GM21717 (cell line): ENCODE results near the gene FHL1.
"Not testable (repeated sequence)": the region's sequence is repeated elsewhere in the genome, so short reads cannot be mapped to it uniquely, and the experiment has no call there.

Experiments used
- ATAC-seq: cut with Tn5 transposase; IDR thresholded peaks from one replicate; pipeline ENCODE4 v1.9.1; 2021; ENCODE audit warnings: mild to moderate bottlenecking, moderate library complexity; ENCODE audit not compliant: unreplicated experiment

FHL1 gene

DNA sequence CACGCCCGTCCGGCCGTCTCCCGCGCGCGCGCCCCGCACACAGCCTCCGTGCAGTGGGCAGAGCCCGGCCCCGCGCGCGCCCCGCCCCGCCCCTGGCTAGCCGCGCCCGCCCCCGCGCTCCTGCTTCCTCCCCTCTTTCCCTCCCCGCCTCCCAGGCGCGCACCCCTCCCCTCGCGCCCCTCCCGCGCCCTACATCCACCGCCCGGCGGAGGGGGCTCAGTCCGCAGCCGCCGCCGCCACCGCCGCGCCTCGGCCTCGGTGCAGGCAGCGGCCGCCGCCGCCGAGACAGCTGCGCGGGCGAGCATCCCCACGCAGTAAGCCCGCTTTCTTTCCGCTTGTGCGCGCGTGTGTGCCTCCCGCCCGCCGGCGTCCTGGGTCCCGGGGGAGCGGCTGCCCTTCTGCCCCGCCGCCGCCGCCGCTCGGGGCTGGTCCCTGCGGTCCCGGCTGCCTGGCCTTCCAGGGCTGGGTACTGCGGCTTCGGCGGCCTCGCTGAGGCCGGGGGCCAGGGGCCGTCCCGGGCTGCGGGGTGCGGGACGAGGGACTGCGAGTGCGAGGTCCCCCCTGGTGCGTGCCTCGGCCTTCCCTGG is at the start of gene FHL1:
Gene FHL1 (plus strand): TSS at position 219 of the 587 bp plus-strand sequence.
- no peak for ATAC-seq

DNA sequence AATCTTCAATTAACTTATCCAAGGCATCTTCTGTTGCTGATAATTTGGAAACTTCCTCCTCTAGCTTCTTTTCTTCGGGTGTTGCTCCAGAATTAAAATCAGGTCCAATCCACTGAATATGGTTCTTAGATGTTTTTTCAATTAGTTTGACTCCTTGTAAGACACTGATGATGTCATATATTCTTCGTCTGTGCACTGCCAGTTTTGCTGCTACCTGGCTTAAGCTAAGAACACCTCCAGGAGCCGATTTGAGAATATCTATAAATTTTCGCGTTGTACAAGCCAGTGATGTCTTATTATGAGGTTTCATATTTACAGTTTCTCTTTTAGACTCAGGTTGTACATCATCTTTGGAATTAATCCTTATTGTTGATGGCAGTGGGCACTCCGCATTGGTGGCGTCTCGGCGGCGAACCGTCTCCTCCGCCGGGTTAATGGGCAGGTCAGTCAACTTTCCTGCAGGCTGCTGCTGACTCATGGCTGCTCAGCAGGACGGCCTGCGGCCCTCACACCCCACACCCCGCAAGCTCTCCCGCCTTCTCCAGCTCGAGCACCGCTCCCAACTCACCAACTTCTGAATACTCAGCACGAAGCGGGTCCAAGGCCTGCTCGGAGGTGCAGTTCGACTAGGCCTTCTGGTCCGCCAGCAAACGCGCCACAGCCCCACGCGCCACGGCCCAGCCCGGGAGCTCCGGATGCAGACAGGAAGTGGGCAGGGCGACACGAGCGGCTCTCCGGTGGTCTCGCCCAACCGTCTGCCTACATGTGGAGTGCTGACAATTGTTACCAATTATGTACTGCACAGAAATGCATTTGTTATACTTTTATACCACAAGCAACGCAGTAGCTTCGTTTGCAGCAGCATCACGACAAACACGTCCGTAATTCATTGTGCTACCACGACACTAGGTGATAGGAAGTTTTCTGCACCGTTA is 49.2 kb upstream of the FHL1 start:
- no peak for ATAC-seq

DNA sequence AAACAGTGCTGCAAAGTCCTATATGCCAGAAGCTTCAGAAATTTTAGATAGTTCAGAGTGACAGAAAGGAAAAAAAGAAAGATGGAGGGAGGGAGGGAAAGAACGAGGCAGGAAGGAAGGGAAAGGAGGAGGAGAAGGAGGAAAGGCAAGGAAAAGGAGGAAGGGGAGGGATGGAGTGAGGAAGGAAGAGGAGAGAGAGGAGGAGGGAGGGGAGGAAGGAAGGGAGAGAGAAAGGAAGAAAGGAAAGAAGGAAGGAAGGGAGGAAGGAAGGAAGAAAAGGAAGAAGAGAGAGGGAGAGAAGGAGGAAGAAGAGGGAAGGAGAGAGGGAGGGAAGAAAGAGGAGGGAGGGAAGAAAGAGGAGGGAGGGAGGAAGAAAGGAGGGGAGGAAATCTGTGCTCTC is 42.4 kb upstream of the FHL1 start:
- no peak for ATAC-seq

DNA sequence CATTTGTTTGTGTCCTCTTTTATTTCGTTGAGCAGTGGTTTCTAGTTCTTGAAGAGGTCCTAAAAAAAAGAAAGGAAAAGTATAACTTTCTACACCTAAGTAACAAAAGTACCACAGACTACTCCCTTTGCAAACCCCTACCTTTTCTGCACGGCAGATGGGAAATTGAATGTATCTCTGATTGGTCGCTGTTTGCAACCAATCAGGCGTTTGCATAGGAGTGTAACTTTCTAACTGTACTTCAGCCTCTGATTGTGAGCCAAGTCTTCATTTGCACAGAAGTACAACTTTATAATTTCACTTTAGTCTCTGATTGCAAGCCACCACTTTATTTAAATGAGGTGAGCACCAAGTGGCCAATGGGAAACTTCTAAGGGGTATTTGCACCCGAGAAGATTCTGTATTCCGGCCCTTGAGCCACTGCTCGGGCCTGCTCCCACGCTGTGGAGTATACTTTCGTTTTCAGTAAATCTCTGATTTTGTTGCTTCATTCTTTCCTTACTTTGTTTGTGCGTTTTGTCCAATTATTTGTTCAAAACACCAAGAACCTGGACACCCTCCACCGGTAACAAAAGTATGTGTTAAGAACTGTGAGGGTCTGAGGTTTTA is 40.3 kb upstream of the FHL1 start:
- ATAC-seq = no peak

DNA sequence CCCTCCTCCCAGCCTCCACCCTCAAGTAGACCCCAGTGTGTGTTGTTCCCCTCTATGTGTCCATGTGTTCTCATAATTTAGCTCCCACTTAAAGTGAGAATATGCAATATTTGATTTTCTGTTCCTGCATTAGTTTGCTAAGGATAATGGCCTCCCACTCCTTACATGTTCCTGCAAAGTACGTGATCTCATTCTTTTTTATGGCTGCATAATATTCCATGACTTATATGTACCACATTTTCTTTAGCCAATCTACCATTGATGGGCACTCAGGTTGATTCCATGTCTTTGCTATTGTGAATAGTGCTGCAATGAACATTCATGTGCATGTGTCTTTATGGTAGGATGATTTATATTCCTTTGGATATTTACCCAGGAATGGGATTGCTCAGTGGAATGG is 38.4 kb upstream of the FHL1 start:
- ATAC-seq = not testable (repeated sequence)

DNA sequence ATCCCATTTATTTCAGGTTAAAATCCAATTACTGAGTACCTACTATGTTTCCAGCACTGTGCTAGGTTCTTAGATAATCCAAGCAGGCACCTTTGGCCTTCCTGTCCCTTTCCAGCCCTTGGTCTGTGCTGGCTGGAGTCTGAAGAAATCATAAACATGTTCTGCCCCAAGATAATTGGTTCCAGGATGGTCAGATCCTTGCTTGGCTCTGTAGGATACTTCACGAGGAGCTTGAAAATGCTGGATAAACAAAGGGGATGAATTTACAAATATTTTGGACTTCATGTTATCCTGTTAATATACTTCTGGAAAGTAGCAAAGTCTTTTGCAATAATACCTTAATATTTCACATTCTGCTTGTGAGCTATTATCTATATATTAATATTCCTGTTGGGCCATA is 35.0 kb upstream of the FHL1 start:
- ATAC-seq = no peak

DNA sequence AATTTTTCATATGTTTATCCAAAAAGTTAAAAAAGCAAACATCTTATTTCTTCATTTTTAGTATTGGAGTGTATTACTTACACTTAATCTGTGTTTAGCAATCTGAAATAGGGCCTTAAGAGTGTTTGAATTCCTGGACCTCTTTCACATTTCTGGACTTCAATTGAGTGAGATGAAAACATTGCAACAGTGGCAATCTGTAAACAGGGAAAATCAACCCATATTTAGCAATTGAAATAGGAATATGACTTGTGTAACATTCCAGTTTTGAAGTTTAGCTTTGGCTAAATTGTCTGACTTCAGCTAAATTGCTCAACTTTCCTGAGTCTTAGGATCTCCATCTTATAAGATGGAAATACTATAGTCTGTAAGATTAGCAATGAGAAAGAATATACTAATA is 34.6 kb upstream of the FHL1 start:
- no peak for ATAC-seq

DNA sequence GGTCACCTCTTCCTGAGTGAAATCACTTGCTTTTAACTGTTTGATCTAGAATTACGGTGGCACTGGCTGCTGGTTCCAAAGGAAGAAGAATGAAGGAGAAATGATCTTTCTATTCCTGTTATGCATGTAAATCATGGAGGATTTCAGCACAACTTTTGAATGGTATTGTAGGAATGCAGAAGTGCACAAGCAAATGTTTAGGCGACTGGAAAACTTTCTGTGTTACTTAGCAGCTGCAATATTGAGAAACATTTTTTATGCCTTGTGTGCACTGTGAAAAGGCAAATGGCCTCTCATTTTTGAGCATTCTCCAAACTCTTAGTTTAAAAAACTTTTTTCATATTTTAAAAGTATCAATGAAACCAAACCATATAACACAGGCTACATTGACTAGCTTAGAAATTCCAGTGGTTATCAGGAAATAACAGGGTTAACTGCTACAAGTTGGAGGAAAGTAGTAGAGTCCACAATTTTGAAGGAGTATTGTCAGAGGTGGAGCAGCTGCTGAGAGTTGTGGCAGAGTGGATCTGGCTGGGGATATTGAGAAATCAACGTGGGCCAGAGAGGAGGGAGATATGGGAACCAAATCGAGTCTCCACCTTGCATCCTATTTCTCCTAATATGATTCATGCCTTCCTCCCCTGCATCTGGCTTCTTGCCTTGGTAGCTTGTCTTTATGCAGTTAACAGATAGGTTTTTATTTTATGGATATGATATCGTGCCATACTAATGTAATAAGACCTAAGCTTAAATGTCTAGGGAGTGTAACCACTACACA is 32.0 kb upstream of the FHL1 start:
- no peak for ATAC-seq

DNA sequence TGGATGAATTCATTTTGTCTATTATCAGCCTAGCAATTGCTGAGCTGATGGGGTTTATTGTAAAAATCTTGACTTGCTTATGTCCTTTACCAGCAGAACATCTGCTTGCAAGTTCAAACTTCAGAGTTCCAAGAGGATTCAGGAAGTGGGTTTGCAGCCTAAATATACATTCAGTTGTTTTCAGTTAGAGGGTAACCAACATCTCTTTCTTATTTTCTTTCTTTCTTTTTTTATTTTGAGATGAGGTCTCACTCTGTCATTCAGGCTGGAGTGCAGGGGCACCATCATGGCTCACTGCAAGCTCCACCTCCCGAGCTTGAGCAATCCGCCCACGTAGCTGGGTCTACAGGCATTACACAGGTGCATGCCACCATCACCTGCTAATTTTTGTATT is 31.4 kb upstream of the FHL1 start:
- ATAC-seq = no peak

DNA sequence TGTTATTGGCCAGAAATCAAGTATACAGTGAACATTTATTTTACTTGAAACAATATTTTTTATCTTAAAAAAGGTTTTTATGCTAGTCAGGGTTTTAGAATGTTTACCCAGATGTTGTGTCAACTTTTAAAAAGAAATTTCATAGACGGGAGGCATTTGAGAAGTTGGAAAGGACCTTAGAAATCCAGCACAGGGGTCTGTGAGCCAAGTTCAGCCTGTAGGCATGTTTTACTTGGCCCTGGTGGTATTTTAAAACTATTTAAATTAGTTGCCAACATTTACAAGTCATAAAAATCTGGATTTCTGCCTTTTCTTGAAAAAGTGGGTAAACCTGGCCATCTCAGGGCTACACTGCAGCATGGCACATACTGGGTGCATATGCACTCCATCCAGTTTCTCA is 25.5 kb upstream of the FHL1 start:
- no peak for ATAC-seq

DNA sequence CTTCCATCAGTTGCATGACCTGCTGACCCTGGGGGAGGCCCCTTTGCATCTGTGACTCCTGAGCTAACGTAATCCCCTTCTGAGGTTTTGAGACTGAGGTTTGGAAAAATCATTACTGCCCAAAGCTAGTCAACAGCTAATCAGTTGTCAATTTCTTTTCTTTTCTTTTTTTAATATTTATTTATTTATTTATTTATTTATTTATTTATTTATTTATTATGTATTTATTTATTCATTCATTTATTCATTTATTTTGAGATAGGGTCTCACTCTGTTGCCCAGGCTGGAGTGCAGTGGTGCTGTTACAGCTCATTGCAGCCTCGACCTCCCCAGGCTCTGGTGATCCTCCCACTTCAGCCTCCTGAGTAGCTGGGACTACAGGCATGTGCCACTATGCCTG is 25.1 kb upstream of the FHL1 start:
- ATAC-seq = no peak

DNA sequence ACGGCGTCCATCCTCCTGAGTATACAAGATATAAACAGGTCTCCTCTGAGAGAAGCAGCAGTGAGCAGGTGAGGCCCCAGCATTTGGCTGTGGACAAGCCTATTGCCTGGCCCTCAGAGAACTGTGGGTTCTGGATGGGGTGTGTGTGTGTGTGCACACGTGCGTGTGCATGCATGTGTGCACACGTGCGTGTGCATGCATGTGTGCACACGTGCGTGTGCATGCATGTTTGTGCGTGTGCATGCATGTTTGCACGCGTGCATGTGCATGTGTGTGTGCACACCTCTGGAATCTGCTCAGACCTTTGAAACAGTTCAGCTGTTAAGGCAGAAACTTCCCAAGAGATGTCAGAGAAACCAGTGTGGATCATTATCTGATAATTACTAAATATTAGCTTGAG is 22.2 kb upstream of the FHL1 start:
- no peak for ATAC-seq

DNA sequence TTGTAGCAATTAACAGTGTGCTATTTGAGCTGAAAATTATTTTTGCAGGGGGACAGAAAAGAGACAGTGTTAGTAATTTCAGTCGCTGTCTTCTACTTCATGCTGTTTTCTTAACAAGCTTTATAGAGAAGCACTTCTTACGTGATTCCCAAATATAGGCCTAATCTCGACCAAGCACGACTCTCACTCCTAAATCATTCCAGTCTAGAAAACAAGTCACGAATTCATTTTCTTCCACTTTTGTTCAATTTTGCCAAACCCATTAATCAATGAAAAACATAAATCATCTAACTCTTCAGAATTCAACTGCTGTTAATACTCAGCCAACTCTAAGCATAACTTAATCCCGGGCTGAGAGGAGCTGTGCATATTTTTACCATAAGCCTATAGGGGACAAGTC is 21.0 kb upstream of the FHL1 start:
- ATAC-seq = no peak

DNA sequence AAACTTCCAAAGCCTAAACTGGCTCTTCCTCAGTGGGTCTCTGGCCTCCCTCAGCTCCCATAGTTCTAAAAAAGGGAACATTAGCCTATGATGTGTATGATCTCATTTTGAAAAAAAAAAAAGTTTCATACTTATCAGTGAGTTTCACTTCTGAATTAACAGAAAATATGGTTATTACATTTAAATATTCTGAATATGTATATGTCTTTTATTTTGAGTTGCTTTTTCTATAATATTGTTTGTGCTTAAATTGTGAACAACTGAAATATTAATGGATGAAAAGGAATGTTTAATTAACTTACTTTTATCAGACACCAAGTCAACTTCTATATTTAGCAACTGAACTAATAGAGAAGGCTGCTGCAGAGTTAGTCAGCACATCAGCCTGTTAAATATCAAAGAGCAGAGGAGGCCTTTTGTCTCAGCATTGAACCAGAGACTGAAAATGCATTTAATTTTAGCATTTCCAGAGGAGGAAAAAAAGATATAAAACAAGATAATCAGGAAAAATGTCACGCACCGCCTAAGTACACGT is 20.4 kb upstream of the FHL1 start:
- ATAC-seq = no peak

DNA sequence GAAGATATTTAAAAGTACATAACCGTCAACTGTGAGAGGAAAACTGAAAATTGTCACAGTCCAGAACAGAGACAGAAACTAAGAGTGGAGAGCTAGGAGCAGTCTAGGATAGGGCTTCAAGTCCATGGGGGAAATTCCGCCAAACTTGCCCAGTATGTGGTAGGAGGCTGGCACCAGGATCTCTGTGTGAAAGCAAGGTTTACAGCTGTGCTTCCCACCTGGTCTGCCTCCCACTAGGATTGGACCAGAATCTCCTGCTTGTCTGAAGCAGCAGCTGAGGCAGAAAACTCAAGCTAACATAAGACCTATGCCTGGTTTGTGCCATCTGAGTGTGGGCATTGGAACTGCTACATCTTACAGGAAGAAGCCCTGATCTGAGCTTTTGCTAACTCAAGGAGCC is 18.6 kb upstream of the FHL1 start:
- ATAC-seq = no peak

DNA sequence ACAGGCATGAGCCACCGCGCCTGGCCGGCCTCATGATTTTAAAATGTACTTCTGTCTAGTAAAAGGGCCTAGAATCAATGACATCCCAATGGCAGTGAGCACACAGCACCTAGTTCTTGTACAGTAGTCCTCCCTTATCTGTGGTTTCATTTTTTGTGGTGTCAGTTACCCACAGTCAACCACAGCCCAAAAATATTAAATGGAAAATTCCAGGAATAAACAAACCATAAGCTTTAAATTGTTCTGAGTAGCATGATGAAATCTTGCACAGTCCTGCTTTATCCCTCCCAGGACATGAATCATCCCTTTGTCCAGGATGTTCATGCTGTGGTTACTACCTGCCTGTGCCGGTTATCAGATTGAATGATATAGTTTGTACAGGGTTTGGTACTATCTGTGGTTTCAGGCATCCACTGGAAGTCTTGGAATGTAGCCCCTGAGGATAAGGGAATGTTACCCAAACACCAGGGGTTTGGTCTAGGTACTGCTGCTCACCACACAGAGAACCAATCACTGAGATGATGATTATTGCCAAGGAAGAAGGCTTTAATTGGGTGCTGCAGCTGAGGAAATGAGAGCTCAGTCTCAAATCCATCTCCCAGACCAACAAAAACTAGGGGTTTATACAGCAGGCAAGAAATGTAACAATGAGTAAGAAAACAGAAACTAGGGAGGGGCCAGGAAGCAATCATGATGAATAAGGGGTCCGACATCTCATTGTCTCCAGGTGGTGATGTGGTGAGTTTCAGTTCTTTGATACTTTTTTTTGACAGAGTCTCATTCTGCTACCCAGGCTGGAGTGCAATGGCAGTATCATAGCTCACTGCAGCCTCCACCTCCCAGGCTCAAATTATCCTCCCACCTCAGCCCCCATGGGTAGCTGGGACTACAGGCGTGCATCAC is 16.2 kb upstream of the FHL1 start:
- no peak for ATAC-seq

DNA sequence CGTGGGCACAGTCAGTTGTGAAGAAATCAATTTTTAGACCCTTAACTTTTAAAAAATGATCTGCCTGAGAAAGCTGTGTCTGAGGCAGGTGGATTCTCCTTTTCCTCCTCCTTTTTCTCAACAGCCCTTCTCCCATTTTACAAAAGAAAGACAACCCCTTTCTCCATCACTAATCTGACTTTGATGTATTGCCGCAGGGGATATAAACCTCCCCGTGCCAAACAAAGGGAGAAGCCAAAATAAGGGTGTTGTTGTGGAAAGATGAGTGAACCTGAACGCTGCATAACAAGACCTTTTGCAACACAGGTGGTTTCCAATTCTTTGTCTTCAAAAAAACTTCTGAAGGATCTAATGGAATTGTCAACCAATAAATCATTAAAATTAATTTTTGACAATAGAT is 8.4 kb upstream of the FHL1 start:
- no peak for ATAC-seq

DNA sequence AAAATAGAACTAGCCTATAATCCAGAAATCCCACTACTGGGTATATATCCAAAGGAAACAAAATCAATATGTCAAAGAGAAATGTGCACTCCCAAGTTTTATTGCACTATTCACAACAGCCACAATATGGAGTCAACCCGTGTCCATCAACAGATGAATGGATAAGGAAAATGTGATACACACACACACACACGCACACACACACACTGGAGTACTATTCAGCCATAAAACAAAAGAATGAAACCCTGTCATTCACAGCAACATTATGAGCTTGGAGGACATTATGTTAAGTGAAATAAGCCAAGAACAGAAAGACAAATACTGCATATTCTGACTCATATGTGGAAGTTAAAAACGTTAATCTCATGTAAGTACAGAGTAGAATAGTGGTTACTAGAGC is 5.8 kb upstream of the FHL1 start:
- no peak for ATAC-seq

DNA sequence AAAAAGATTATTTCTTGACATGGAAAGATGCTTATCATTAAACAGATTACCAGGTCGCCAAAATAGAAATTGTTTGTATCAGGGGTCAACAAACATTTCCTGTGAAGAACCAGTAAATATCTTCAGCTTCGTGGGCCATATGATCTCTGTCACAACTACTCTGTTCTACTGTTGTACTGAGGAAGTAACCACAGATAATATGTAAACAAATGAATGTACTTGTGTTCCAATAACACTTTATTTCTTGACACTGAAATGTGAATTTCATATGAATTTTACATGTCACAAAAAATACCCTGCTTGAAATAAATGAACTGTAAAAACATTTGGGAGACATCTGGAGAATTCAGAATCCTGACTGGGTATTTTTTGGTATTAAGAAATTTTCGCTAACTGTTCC is 4.7 kb upstream of the FHL1 start:
- ATAC-seq = no peak

DNA sequence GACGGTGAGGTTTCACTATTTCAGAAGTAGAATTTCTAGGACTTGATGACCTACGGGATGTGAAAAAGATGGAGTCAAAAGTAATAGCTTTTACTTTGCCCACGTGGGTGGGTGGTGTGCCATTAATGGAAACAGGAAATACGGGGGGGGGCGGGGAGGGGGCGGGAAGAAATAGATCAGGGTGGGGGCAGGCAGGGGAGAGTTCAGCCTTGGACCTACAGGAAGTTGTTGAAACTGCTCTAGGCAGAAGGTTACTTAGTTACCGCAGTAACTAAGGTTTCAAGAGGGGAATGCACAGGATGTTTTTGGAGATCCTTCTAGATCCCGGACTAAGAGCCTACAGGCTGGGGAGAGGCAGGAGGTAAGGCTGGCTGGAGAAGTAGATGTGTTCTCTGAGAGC is 3.6 kb upstream of the FHL1 start:
- ATAC-seq = no peak
